ENCODE data around the gene PTTG1IP2.

The PTTG1IP2 gene

DNA sequence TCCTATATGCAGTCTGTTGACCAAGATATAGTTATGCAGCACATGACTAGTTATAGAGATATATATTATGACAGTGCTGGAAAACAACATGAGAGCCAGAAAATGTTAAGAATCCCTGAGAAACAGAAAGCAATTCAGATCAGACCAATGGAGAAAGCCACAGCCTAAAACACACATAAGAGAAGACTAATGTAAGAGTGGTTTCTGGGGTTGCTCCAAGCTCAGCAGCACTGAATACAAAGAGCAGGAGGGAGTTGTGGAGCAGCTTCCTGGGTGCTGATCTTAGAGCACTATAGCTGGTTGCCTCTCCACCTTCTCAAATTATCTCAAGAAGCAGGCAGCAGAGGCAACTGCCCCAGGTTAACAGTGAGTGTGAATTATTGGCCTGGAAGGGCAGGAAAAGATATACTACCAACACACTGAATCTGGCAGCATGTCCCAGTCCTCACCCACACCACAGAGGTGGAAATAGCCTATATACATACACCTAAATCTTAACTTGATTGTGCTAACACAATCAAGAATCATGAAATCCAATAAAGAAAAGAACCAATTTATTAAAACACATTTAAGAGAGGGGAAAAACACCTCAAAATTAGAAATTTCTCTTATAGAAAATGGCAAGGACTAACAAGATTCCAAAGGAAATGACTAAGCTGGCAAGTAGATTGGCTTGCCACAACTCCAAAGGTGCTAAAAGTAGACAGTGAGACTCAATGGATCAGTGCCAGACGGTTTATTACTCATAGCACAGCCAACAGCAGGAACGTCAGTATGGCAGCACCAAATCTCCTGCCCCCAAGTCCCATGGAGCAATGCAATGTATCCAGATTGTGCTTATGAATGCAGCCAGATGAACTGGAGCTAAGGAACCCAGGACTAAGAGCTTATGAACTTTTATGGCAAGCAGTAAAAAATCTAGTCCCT, 5.1 kb downstream of the PTTG1IP2 start:
- TF ChIP-seq YY1 (IDR thresholded peaks at IDR 0.05; ENCODE audit: low read depth) (no peak), TCF12 (IDR thresholded peaks at IDR 0.05; ENCODE audit: low read depth) (no peak), REST (IDR thresholded peaks at IDR 0.05; ENCODE audit: low read depth) (no peak), ZBTB7A (IDR thresholded peaks at IDR 0.05; ENCODE audit: low read depth) (no peak), EP300 (IDR thresholded peaks at IDR 0.05; ENCODE audit: borderline replicate concordance) (no peak), TAF1 (IDR thresholded peaks at IDR 0.05; ENCODE audit: low read depth) (no peak)
- TF ChIP-seq, protein P1, sequence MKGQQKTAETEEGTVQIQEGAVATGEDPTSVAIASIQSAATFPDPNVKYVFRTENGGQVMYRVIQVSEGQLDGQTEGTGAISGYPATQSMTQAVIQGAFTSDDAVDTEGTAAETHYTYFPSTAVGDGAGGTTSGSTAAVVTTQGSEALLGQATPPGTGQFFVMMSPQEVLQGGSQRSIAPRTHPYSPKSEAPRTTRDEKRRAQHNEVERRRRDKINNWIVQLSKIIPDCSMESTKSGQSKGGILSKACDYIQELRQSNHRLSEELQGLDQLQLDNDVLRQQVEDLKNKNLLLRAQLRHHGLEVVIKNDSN (IDR thresholded peaks at IDR 0.05) = no peak

DNA sequence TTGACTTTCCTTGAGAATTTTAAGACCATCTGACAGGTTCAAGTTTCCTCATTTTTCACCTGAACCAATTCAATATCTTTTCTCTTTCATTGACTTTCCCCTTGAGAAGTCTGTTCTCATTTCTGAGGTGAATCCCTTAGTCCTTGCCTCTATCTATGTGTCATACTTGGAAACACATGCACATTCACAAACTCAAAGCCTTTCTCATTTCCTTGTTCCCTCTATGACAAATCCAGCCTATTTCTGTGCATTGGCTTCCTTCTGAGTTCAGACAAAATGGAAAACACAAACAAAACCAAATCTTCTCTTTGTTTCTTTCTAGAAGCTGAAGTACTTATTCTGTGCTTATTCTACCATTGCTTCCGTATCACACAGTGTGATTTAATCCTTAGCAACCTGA, 13.8 kb downstream of the PTTG1IP2 start:
- TF ChIP-seq RAD21 (IDR thresholded peaks at IDR 0.05; ENCODE audit: low read depth) (no peak), TAF1 (IDR thresholded peaks at IDR 0.05; ENCODE audit: low read depth) (no peak), TCF12 (IDR thresholded peaks at IDR 0.05; ENCODE audit: low read depth) (no peak), NFIC (IDR thresholded peaks at IDR 0.05) (no peak), TEAD4 (IDR thresholded peaks at IDR 0.05) (no peak), FOXM1 (IDR thresholded peaks at IDR 0.05; ENCODE audit: borderline replicate concordance, low read depth) (no peak), REST (IDR thresholded peaks at IDR 0.05; ENCODE audit: low read depth) (no peak), YY1 (IDR thresholded peaks at IDR 0.05; ENCODE audit: low read depth) (no peak), CEBPB (IDR thresholded peaks at IDR 0.05) (no peak)
- TF ChIP-seq, protein P1 (IDR thresholded peaks at IDR 0.05) = no peak

DNA sequence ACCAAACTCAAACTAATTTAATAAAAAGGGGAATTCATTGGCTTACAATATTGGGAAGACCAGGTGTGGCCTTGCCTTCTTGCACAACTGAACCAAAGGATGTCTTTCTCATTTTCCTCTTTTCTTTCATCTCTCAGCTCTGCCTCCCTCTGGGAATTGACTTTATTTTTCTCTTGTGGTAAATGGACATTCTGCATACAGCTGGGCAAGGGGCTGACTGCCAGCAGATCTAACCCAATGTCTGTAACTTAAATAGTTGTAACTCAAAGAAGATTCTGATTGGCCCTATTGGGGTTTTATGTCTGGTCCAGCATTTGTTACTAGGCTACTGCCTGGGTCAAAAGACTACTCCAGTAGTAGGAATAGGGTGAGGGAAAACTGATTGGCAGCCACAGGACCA, 15.3 kb downstream of the PTTG1IP2 start:
- no peak for TF ChIP-seq EP300 (IDR thresholded peaks at IDR 0.05; ENCODE audit: borderline replicate concordance)
- no peak for TF ChIP-seq TEAD4 (IDR thresholded peaks at IDR 0.05)
- no peak for TF ChIP-seq RAD21 (IDR thresholded peaks at IDR 0.05; ENCODE audit: low read depth)
- TF ChIP-seq ZBTB7A (IDR thresholded peaks at IDR 0.05; ENCODE audit: low read depth) = no peak
- TF ChIP-seq FOXM1 (IDR thresholded peaks at IDR 0.05; ENCODE audit: borderline replicate concordance, low read depth) = no peak
- no peak for TF ChIP-seq REST (IDR thresholded peaks at IDR 0.05; ENCODE audit: low read depth)
- no peak for TF ChIP-seq CEBPB (IDR thresholded peaks at IDR 0.05)
- no peak for TF ChIP-seq NFIC (IDR thresholded peaks at IDR 0.05)
- TF ChIP-seq TAF1 (IDR thresholded peaks at IDR 0.05; ENCODE audit: low read depth) = no peak
- no peak for TF ChIP-seq CREB1 (IDR thresholded peaks at IDR 0.05; ENCODE audit: low read depth)
- TF ChIP-seq EGR1 (IDR thresholded peaks at IDR 0.05) = no peak
- TF ChIP-seq, protein P1 (IDR thresholded peaks at IDR 0.05) = no peak
- TF ChIP-seq, protein P2, sequence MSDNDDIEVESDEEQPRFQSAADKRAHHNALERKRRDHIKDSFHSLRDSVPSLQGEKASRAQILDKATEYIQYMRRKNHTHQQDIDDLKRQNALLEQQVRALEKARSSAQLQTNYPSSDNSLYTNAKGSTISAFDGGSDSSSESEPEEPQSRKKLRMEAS (IDR thresholded peaks at IDR 0.05) = no peak

DNA sequence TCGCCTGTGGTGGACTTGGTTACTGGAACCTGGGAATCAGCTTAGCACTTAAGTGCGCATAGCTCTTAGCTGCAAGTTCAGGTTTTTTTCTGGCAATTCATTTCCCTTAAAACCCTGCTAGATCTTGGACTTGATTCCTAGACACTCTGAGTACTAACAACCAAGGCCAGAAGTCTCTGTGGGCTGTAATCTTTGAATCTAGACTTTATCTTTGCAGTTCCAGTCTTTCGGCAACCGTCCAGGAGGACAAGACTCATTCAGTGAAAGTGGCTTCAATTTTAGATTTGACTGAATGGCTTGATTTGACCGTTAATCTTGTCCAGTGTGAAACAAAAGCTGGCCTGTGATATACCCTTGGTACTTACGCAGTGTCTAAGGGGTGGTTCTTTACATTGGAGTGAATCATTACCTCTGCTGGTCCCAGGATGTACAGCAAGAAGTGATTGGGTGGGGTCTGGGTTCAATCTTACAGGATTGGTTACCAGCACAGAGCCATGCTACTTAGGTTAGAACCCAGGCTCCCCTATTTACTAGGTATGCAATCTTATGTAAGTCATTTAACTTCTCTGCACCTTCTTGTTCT, 16.4 kb downstream of the PTTG1IP2 start:
- TF ChIP-seq EGR1 (IDR thresholded peaks at IDR 0.05) (no peak), NFIC (IDR thresholded peaks at IDR 0.05) (no peak), CEBPB (IDR thresholded peaks at IDR 0.05) (no peak), TCF12 (IDR thresholded peaks at IDR 0.05; ENCODE audit: low read depth) (no peak), REST (IDR thresholded peaks at IDR 0.05; ENCODE audit: low read depth) (no peak), YY1 (IDR thresholded peaks at IDR 0.05; ENCODE audit: low read depth) (no peak), TAF1 (IDR thresholded peaks at IDR 0.05; ENCODE audit: low read depth) (no peak), RAD21 (IDR thresholded peaks at IDR 0.05; ENCODE audit: low read depth) (no peak), FOXM1 (IDR thresholded peaks at IDR 0.05; ENCODE audit: borderline replicate concordance, low read depth) (no peak), ZBTB7A (IDR thresholded peaks at IDR 0.05; ENCODE audit: low read depth) (no peak), EP300 (IDR thresholded peaks at IDR 0.05; ENCODE audit: borderline replicate concordance) (no peak), TEAD4 (IDR thresholded peaks at IDR 0.05) (no peak), CREB1 (IDR thresholded peaks at IDR 0.05; ENCODE audit: low read depth) (no peak)
- TF ChIP-seq, protein P1 (IDR thresholded peaks at IDR 0.05) = no peak
- TF ChIP-seq, protein P2 (IDR thresholded peaks at IDR 0.05) = no peak
